H9 (cell line): ENCODE measurements around the gene RPS21. TPM values are rescaled to one million over a fixed set of nuclear protein-coding genes. Genes with fewer than 3 reads are reported as not detected.

Source experiments
- DNase-seq: peaks from one replicate; pipeline ENCODE4 v3.0.0-alpha.2; 2017
- H2AFZ ChIP-seq: one replicate; pipeline ENCODE4 v1.6.1; 2013; ENCODE audit warnings: mild to moderate bottlenecking, low read length, control low read depth, moderate library complexity
- H2AK5ac ChIP-seq: 2 replicates; pipeline ENCODE4 v1.6.1; 2013; ENCODE audit warnings: low read length, control low read depth, mixed read lengths; ENCODE audit not compliant: insufficient read length
- H2BK120ac ChIP-seq: one replicate; pipeline ENCODE4 v1.6.1; 2013; ENCODE audit warnings: low read depth, mild to moderate bottlenecking, low read length, control low read depth, inconsistent platforms; ENCODE audit not compliant: poor library complexity, severe bottlenecking
- H2BK12ac ChIP-seq: 2 replicates; pipeline ENCODE4 v1.6.1; 2013; ENCODE audit warnings: low read length, control low read depth, mixed read lengths, low read depth; ENCODE audit not compliant: insufficient read length
- H2BK15ac ChIP-seq: 2 replicates; pipeline ENCODE4 v1.6.1; 2013; ENCODE audit warnings: low read depth, low read length, control low read depth
- H2BK20ac ChIP-seq: one replicate; pipeline ENCODE4 v1.6.1; 2013; ENCODE audit warnings: low read depth, mild to moderate bottlenecking, low read length, control low read depth, inconsistent platforms; ENCODE audit not compliant: poor library complexity, severe bottlenecking
- H2BK5ac ChIP-seq: 2 replicates; pipeline ENCODE4 v1.6.1; 2013; ENCODE audit warnings: low read length, control low read depth, mixed read lengths; ENCODE audit not compliant: insufficient read length
- H3K14ac ChIP-seq: 2 replicates; pipeline ENCODE4 v1.6.1; 2013; ENCODE audit warnings: low read length, control low read depth; ENCODE audit not compliant: insufficient read depth
- H3K18ac ChIP-seq: 2 replicates; pipeline ENCODE4 v1.6.1; 2013; ENCODE audit warnings: low read depth, mild to moderate bottlenecking, mixed read lengths, low read length, control low read depth; ENCODE audit not compliant: insufficient read length
- H3K23ac ChIP-seq: 2 replicates; pipeline ENCODE4 v1.6.1; 2013; ENCODE audit warnings: low read length, control low read depth, mixed read lengths, low read depth; ENCODE audit not compliant: insufficient read length
- H3K23me2 ChIP-seq: 2 replicates; pipeline ENCODE4 v1.6.1; 2013; ENCODE audit warnings: low read depth, mild to moderate bottlenecking, mixed read lengths, low read length, control low read depth; ENCODE audit not compliant: insufficient read length, poor library complexity, severe bottlenecking
- H3K27ac ChIP-seq: 2 replicates; pipeline ENCODE4 v1.5.1; 2013; ENCODE audit warnings: low read length, control low read depth, mixed read lengths, low read depth; ENCODE audit not compliant: insufficient read length
- H3K27me3 ChIP-seq: 2 replicates; pipeline ENCODE4 v1.6.1; 2013; ENCODE audit warnings: low read length, control low read depth, inconsistent platforms; ENCODE audit not compliant: insufficient read depth
- H3K4ac ChIP-seq: 2 replicates; pipeline ENCODE4 v1.6.1; 2013; ENCODE audit warnings: low read depth, mild to moderate bottlenecking, control low read depth, inconsistent platforms, low read length, moderate library complexity
- H3K4me1 ChIP-seq: 2 replicates; pipeline ENCODE4 v1.6.1; 2013; ENCODE audit warnings: low read length, control low read depth, inconsistent platforms; ENCODE audit not compliant: insufficient read depth
- H3K4me2 ChIP-seq: 2 replicates; pipeline ENCODE4 v1.6.1; 2013; ENCODE audit warnings: low read length, control low read depth, mixed read lengths; ENCODE audit not compliant: insufficient read length, insufficient read depth
- H3K56ac ChIP-seq: 2 replicates; pipeline ENCODE4 v1.6.1; 2013; ENCODE audit warnings: low read depth, mild to moderate bottlenecking, mixed read lengths, low read length, control low read depth; ENCODE audit not compliant: insufficient read length
- H3K79me1 ChIP-seq: 2 replicates; pipeline ENCODE4 v1.6.1; 2013; ENCODE audit warnings: low read depth, mild to moderate bottlenecking, moderate library complexity, low read length, control low read depth, inconsistent platforms; ENCODE audit not compliant: insufficient read depth, poor library complexity, severe bottlenecking
- H3K79me2 ChIP-seq: 2 replicates; pipeline ENCODE4 v1.6.1; 2013; ENCODE audit warnings: low read length, control low read depth, inconsistent platforms; ENCODE audit not compliant: insufficient read depth
- H3K9ac ChIP-seq: 2 replicates; pipeline ENCODE4 v1.6.1; 2013; ENCODE audit warnings: low read length, control low read depth, mixed read lengths; ENCODE audit not compliant: insufficient read length; ENCODE audit errors: extremely low read depth
- H3K9me3 ChIP-seq: one replicate; pipeline ENCODE4 v1.6.1; 2013; ENCODE audit warnings: low read depth, low read length, inconsistent platforms; ENCODE audit not compliant: control insufficient read depth
- H3T11ph ChIP-seq: one replicate; pipeline ENCODE4 v1.6.1; 2013; ENCODE audit warnings: mild to moderate bottlenecking, low read length, control low read depth, inconsistent platforms
- H4K20me1 ChIP-seq: one replicate; pipeline ENCODE4 v1.6.1; 2013; ENCODE audit not compliant: control insufficient read depth, insufficient read length, insufficient read depth
- H4K5ac ChIP-seq: 2 replicates; pipeline ENCODE4 v1.6.1; 2013; ENCODE audit warnings: low read depth, mild to moderate bottlenecking, mixed read lengths, low read length, control low read depth; ENCODE audit not compliant: insufficient read length
- H4K8ac ChIP-seq: replicated peaks from 2 replicates; pipeline ENCODE4 v1.6.1; 2013; ENCODE audit warnings: low read length, control low read depth, mixed read lengths, low read depth; ENCODE audit not compliant: insufficient read length
- H4K91ac ChIP-seq: 2 replicates; pipeline ENCODE4 v1.6.1; 2013; ENCODE audit warnings: low read depth, mild to moderate bottlenecking, moderate library complexity, mixed read lengths, low read length, control low read depth; ENCODE audit not compliant: insufficient read length
- H3K27ac Mint-ChIP-seq, 3 experiments: 2 replicates in 2 of 3; 3 replicates in 1 of 3; pipeline ENCODE4 v1.8.0; 2020 to 2021; ENCODE audit warnings: mixed read lengths in 3 of 3, mild to moderate bottlenecking in 1 of 3, moderate library complexity in 1 of 3
- H3K27me3 Mint-ChIP-seq: 2 replicates; pipeline ENCODE4 v1.8.0; 2021; ENCODE audit warnings: low read depth, mild to moderate bottlenecking, moderate library complexity, mixed read lengths
- H3K36me3 Mint-ChIP-seq, 3 experiments: 2 replicates in 2 of 3; 3 replicates in 1 of 3; pipeline ENCODE4 v1.8.0; 2020 to 2021; ENCODE audit warnings: low read depth in 3 of 3, mixed read lengths in 3 of 3; ENCODE audit not compliant: insufficient read depth in 1 of 3
- H3K4me1 Mint-ChIP-seq, 2 experiments: 2 replicates each; pipeline ENCODE4 v1.8.0; 2020; ENCODE audit warnings: mixed read lengths in 2 of 2
- H3K4me3 Mint-ChIP-seq, 2 experiments: 2 replicates in 1 of 2; 3 replicates in 1 of 2; pipeline ENCODE4 v1.8.0; 2020 to 2021; ENCODE audit warnings: mild to moderate bottlenecking in 2 of 2, mixed read lengths in 2 of 2, moderate library complexity in 1 of 2
- H3K9me3 Mint-ChIP-seq, 2 experiments: 2 replicates in 1 of 2; 3 replicates in 1 of 2; pipeline ENCODE4 v1.8.0; 2020; ENCODE audit warnings: mild to moderate bottlenecking in 2 of 2, mixed read lengths in 2 of 2, moderate library complexity in 1 of 2
- CTCF ChIP-seq: fragments of 200-600 bp; sonication (generic); conservative IDR thresholded peaks from 3 replicates; pipeline ENCODE4 v1.8.0; 2021; ENCODE audit warnings: antibody characterized with exemption, mild to moderate bottlenecking
- WGBS: extraction: QIAGEN DNeasy Blood & Tissue Kit; methylation state at CpG from one replicate; pipeline ENCODE4 v1.1.7; 2013; ENCODE audit warnings: missing lambda C conversion rate, low lambda C conversion rate, mixed read lengths; ENCODE audit not compliant: insufficient read length; ENCODE audit errors: extremely low coverage; 5-methylcytosine and 5-hydroxymethylcytosine counted together
- total RNA-seq: library from RNA; stranded (reverse); gene quantifications from 2 replicates; pipeline ENCODE4 v1.2.1, GENCODE V29; 2021

The RPS21 gene
- total RNA-seq, 1 experiment from 2014 or later, result 1,715 TPM

- no peak overlapping the region for H3K4ac ChIP-seq
- no peak overlapping the region for H2BK120ac ChIP-seq
- no peak overlapping the region for H2BK5ac ChIP-seq
- H4K5ac ChIP-seq, result no peak overlapping the region
- no peak for TF ChIP-seq CTCF
- no peaks in the 10 kb centered on the region for H3K9me3 ChIP-seq
- no peak overlapping the region for H2AK5ac ChIP-seq
- H3K9ac ChIP-seq, result no peak overlapping the region
- no CpG with 5 or more reads among the region's 20 CpGs for WGBS
- H3K36me3 Mint-ChIP-seq, result peaks cover 0 to 4% (median 4%) of the 10 kb centered on the region in 3 experiments; a peak in 1 of 7 replicates
- no peak overlapping the region for H2BK15ac ChIP-seq
- no peak overlapping the region for H3T11ph ChIP-seq
- H3K27ac ChIP-seq, result no peak overlapping the region
- H3K56ac ChIP-seq, result no peak overlapping the region
- no peak overlapping the region for H3K23ac ChIP-seq
- no peaks in the 10 kb centered on the region for H3K79me2 ChIP-seq
- H4K8ac ChIP-seq, result no peak overlapping the region
- no peak overlapping the region for H2BK20ac ChIP-seq
- H3K4me1 Mint-ChIP-seq, result peaks cover 9 to 36% of the 10 kb centered on the region in 2 experiments
- no peak overlapping the region for H4K91ac ChIP-seq
- no peak overlapping the region for H2AFZ ChIP-seq
- no peaks in the 10 kb centered on the region for H3K23me2 ChIP-seq
- H3K27ac Mint-ChIP-seq, result no peak overlapping the region
- 0 out of 2 replicates have a peak overlapping the region, but pooled peaks have one; percentile 12 for H3K14ac ChIP-seq
- no peaks in the 10 kb centered on the region for H3K27me3 ChIP-seq
- no peaks in the 10 kb centered on the region; the same call in 1 of the 2 replicates for H3K27me3 Mint-ChIP-seq
- no peaks in the 10 kb centered on the region for H4K20me1 ChIP-seq
- H3K4me2 ChIP-seq, result no peak overlapping the region
- no peak overlapping the region for H3K4me3 Mint-ChIP-seq
- H3K4me1 ChIP-seq, result no peaks in the 10 kb centered on the region; the same call in 1 of the 2 replicates
- no peak overlapping the region for H2BK12ac ChIP-seq
- no peak overlapping the region for H3K18ac ChIP-seq
- no peaks in the 10 kb centered on the region for H3K79me1 ChIP-seq
- H3K9me3 Mint-ChIP-seq, result peaks cover 3 to 5% of the 10 kb centered on the region in 2 experiments; a peak in 2 of 5 replicates
- DNase-seq, result no peak
Measured at GRCh38 chr20:62422636-62423325, 35.9 kb downstream of the RPS21 start.
